ENCODE results near the gene TBC1D3B.

The TBC1D3B gene

DNA sequence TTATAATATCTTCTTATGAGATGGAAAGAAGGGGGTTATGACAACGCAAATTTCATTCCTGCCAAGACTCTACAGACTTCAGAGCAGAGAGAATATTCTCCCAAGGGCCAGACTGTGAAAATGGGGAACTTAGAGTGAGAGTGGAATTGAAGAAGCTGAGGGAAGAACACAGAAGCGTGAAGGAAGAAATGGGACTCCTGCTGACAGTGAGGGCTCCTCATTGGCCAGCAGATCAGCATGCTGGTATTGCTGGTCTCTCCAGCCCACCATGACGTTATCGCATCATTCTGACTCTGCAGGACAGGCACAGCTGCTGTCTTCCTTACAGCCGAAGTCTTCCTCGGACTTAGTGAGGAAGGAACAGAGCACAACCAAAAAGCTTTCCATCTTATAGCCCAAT is 48.5 kb downstream of the TBC1D3B start:
- Histone ChIP-seq H3K27ac (ENCODE audit: low read depth, low read length, poor library complexity, severe bottlenecking) (no peak overlapping the region), H3K36me3 (ENCODE audit: insufficient read depth, low read length) (no peaks in the 10 kb centered on the region), H3K9me3 (ENCODE audit: low read length) (peaks cover 9% of the 10 kb centered on the region; the same call in 1 of the 2 replicates), H3K4me2 (ENCODE audit: low read length) (no peak overlapping the region), H3F3A (ENCODE audit: insufficient read depth, low read length) (no peaks in the 10 kb centered on the region), H2AFZ (ENCODE audit: low read length) (no peak overlapping the region), H3K4me1 (ENCODE audit: insufficient read depth, low read length, severe bottlenecking) (peaks cover 4% of the 10 kb centered on the region), H4K20me1 (ENCODE audit: insufficient read depth, low read length) (no peaks in the 10 kb centered on the region), H3K4me3 (ENCODE audit: low read depth, low read length, poor library complexity, severe bottlenecking) (no peak overlapping the region), H3K9me2 (ENCODE audit: low read depth, low read length) (no peaks in the 10 kb centered on the region), H3K27me3 (ENCODE audit: insufficient read depth, low read length) (no peaks in the 10 kb centered on the region), H3K79me2 (ENCODE audit: insufficient read depth, low read length) (no peaks in the 10 kb centered on the region), H3K9ac (ENCODE audit: low read length) (no peak overlapping the region)
- no peak for TF ChIP-seq EZH2 (IDR thresholded peaks at IDR 0.05; ENCODE audit: borderline replicate concordance, low read length)
- no peak for TF ChIP-seq CTCF (IDR thresholded peaks at IDR 0.05; ENCODE audit: low read length)

GRCh38 chr17:36127199-36127893 is 49.1 kb downstream of the TBC1D3B start:
- Histone ChIP-seq H3K27ac (ENCODE audit: low read depth, low read length, poor library complexity, severe bottlenecking) (no peak overlapping the region), H3K9ac (ENCODE audit: low read length) (no peak overlapping the region), H3K4me2 (ENCODE audit: low read length) (no peak overlapping the region), H3K4me1 (ENCODE audit: insufficient read depth, low read length, severe bottlenecking) (peaks cover 4% of the 10 kb centered on the region), H4K20me1 (ENCODE audit: insufficient read depth, low read length) (no peaks in the 10 kb centered on the region), H3K4me3 (ENCODE audit: low read depth, low read length, poor library complexity, severe bottlenecking) (no peak overlapping the region), H3K9me2 (ENCODE audit: low read depth, low read length) (no peaks in the 10 kb centered on the region), H3K36me3 (ENCODE audit: insufficient read depth, low read length) (no peaks in the 10 kb centered on the region), H3K27me3 (ENCODE audit: insufficient read depth, low read length) (no peaks in the 10 kb centered on the region), H2AFZ (ENCODE audit: low read length) (no peak overlapping the region), H3K79me2 (ENCODE audit: insufficient read depth, low read length) (no peaks in the 10 kb centered on the region), H3K9me3 (ENCODE audit: low read length) (peaks cover 9% of the 10 kb centered on the region; the same call in 1 of the 2 replicates), H3F3A (ENCODE audit: insufficient read depth, low read length) (no peaks in the 10 kb centered on the region)
- TF ChIP-seq EZH2 (IDR thresholded peaks at IDR 0.05; ENCODE audit: borderline replicate concordance, low read length) (no peak), CTCF (IDR thresholded peaks at IDR 0.05; ENCODE audit: low read length) (no peak)

GRCh38 chr17:36124879-36125824 is 51.3 kb downstream of the TBC1D3B start:
- no peak overlapping the region for H2AFZ ChIP-seq (ENCODE audit: low read length)
- no peaks in the 10 kb centered on the region for H3K79me2 ChIP-seq (ENCODE audit: insufficient read depth, low read length)
- peaks cover 4% of the 10 kb centered on the region for H3K4me1 ChIP-seq (ENCODE audit: insufficient read depth, low read length, severe bottlenecking)
- no peaks in the 10 kb centered on the region for H3K36me3 ChIP-seq (ENCODE audit: insufficient read depth, low read length)
- no peaks in the 10 kb centered on the region for H3K27me3 ChIP-seq (ENCODE audit: insufficient read depth, low read length)
- peaks cover 9% of the 10 kb centered on the region; the same call in 1 of the 2 replicates for H3K9me3 ChIP-seq (ENCODE audit: low read length)
- no peaks in the 10 kb centered on the region for H3F3A ChIP-seq (ENCODE audit: insufficient read depth, low read length)
- no peaks in the 10 kb centered on the region for H3K9me2 ChIP-seq (ENCODE audit: low read depth, low read length)
- no peak overlapping the region for H3K9ac ChIP-seq (ENCODE audit: low read length)
- H3K4me3 ChIP-seq (ENCODE audit: low read depth, low read length, poor library complexity, severe bottlenecking) = no peak overlapping the region
- H3K4me2 ChIP-seq (ENCODE audit: low read length) = no peak overlapping the region
- H4K20me1 ChIP-seq (ENCODE audit: insufficient read depth, low read length) = no peaks in the 10 kb centered on the region
- no peak overlapping the region for H3K27ac ChIP-seq (ENCODE audit: low read depth, low read length, poor library complexity, severe bottlenecking)
- TF ChIP-seq CTCF (IDR thresholded peaks at IDR 0.05; ENCODE audit: low read length) = no peak
- TF ChIP-seq EZH2 (IDR thresholded peaks at IDR 0.05; ENCODE audit: borderline replicate concordance, low read length) = no peak

Data from OCI-LY1 (cell line).